ENCODE data around the gene AGK.
"Not testable (repeated sequence)": the region's sequence is repeated elsewhere in the genome, so short reads cannot be mapped to it uniquely, and the experiment has no call there.

Gene AGK

GRCh38 chr7:141686074-141686473, 134.9 kb downstream of the AGK start:
- Histone ChIP-seq H3K27me3 (no peaks in the 10 kb centered on the region), H3K9me3 (no peaks in the 10 kb centered on the region), H3K27ac (no peak overlapping the region), H3K36me3 (no peaks in the 10 kb centered on the region), H3K4me3 (ENCODE audit: low read depth in 1 of 2, low read length in 1 of 2) (no peak overlapping the region), H3K4me1 (ENCODE audit: control insufficient read depth in 1 of 2, insufficient read depth in 1 of 2, low read depth in 1 of 2, low read length in 1 of 2) (no peaks in the 10 kb centered on the region)
- no peak for TF ChIP-seq CTCF (IDR thresholded peaks at IDR 0.05)

- H3K27me3 ChIP-seq = no peaks in the 10 kb centered on the region
Observed at GRCh38 chr7:141686670-141687069, 135.5 kb downstream of the AGK start.

GRCh38 chr7:141688043-141688442, 136.8 kb downstream of the AGK start:
- Histone ChIP-seq H3K9me3 (no peaks in the 10 kb centered on the region), H3K27me3 (no peaks in the 10 kb centered on the region), H3K4me3 (ENCODE audit: low read depth in 1 of 2, low read length in 1 of 2) (no peak overlapping the region), H3K36me3 (no peaks in the 10 kb centered on the region), H3K4me1 (ENCODE audit: control insufficient read depth in 1 of 2, insufficient read depth in 1 of 2, low read depth in 1 of 2, low read length in 1 of 2) (no peaks in the 10 kb centered on the region), H3K27ac (no peak overlapping the region)
- no peak for TF ChIP-seq CTCF (IDR thresholded peaks at IDR 0.05)

More at GRCh38 chr7:141686670-141687069, 135.5 kb downstream of the AGK start:
- H3K4me1 ChIP-seq (ENCODE audit: control insufficient read depth in 1 of 2, insufficient read depth in 1 of 2, low read depth in 1 of 2, low read length in 1 of 2) = no peaks in the 10 kb centered on the region
- no peaks in the 10 kb centered on the region for H3K36me3 ChIP-seq
- no peaks in the 10 kb centered on the region for H3K9me3 ChIP-seq
- no peak for TF ChIP-seq CTCF (IDR thresholded peaks at IDR 0.05)
- H3K27ac ChIP-seq = no peak overlapping the region
- H3K4me3 ChIP-seq (ENCODE audit: low read depth in 1 of 2, low read length in 1 of 2) = no peak overlapping the region

- not testable (repeated sequence) for H3K36me3 ChIP-seq; H3K4me3 ChIP-seq (ENCODE audit: low read depth in 1 of 2, low read length in 1 of 2); H3K4me1 ChIP-seq (ENCODE audit: control insufficient read depth in 1 of 2, insufficient read depth in 1 of 2, low read depth in 1 of 2, low read length in 1 of 2); H3K9me3 ChIP-seq; H3K27me3 ChIP-seq; H3K27ac ChIP-seq
Observed at GRCh38 chr7:141689072-141689825, 138.0 kb downstream of the AGK start.

GRCh38 chr7:141691540-141691939, 140.3 kb downstream of the AGK start:
- Histone ChIP-seq H3K27me3 (no peaks in the 10 kb centered on the region), H3K36me3 (no peaks in the 10 kb centered on the region), H3K4me3 (ENCODE audit: low read depth in 1 of 2, low read length in 1 of 2) (no peak overlapping the region), H3K4me1 (ENCODE audit: control insufficient read depth in 1 of 2, insufficient read depth in 1 of 2, low read depth in 1 of 2, low read length in 1 of 2) (no peaks in the 10 kb centered on the region), H3K9me3 (no peaks in the 10 kb centered on the region), H3K27ac (no peak overlapping the region)
- TF ChIP-seq CTCF (IDR thresholded peaks at IDR 0.05) = no peak

GRCh38 chr7:141691961-141692360, 140.8 kb downstream of the AGK start:
- no peak for TF ChIP-seq CTCF (IDR thresholded peaks at IDR 0.05)
- Histone ChIP-seq H3K27me3 (no peaks in the 10 kb centered on the region), H3K4me1 (ENCODE audit: control insufficient read depth in 1 of 2, insufficient read depth in 1 of 2, low read depth in 1 of 2, low read length in 1 of 2) (no peaks in the 10 kb centered on the region), H3K9me3 (no peaks in the 10 kb centered on the region), H3K27ac (no peak overlapping the region), H3K36me3 (no peaks in the 10 kb centered on the region), H3K4me3 (ENCODE audit: low read depth in 1 of 2, low read length in 1 of 2) (no peak overlapping the region)
